Tibial nerve (tissue), 4 donors: ENCODE results near the gene ADAM19. TPM values are rescaled to one million over a fixed set of nuclear protein-coding genes. Genes with fewer than 3 reads are reported as not detected.

ENCODE experiments used
- DNase-seq, 2 donors: peaks; one replicate each; pipeline ENCODE4 v3.0.0-alpha.2; 2019; ENCODE audit warnings: low spot score in 2 of 2
- H3K27ac ChIP-seq, 4 donors: fragments of 200-600 bp; sonication (generic) in 3 of 4; one replicate each; pipeline ENCODE4 v1.5.1; 2017 to 2019; ENCODE audit warnings: mild to moderate bottlenecking in 1 of 4
- H3K27me3 ChIP-seq, 2 donors: fragments of 200-600 bp; sonication (generic) in 1 of 2; one replicate each; pipeline versions ENCODE4 v1.5.1 to v1.6.0; 2017 to 2019
- H3K36me3 ChIP-seq, 3 donors: fragments of 200-600 bp; sonication (generic); one replicate each; pipeline ENCODE4 v1.5.1; 2018 to 2019
- H3K4me1 ChIP-seq, 4 donors: fragments of 200-600 bp; sonication (generic) in 3 of 4; one replicate each; pipeline ENCODE4 v1.5.1; 2017 to 2019
- H3K4me3 ChIP-seq, 4 donors: fragments of 200-600 bp; sonication (generic) in 3 of 4; one replicate each; pipeline ENCODE4 v1.5.1; 2017 to 2019; ENCODE audit warnings: mild to moderate bottlenecking in 1 of 4, moderate library complexity in 1 of 4
- H3K9me3 ChIP-seq, 4 donors: fragments of 200-600 bp; sonication (generic) in 3 of 4; one replicate each; pipeline ENCODE4 v1.5.1; 2017 to 2019
- CTCF ChIP-seq, 5 experiments: fragments of 200-600 bp in 3 of 5; fragments of 450-650 bp in 2 of 5; sonication (generic) in 3 of 5; IDR thresholded peaks; one replicate each; pipeline ENCODE4 v1.5.1; 2016 to 2019; ENCODE audit warnings: antibody characterized with exemption in 5 of 5, mild to moderate bottlenecking in 3 of 5, moderate library complexity in 2 of 5
- EP300 ChIP-seq, 2 donors: sonication (generic); formaldehyde crosslinking; IDR thresholded peaks; one replicate each; pipeline ENCODE4 v1.6.1; 2017; ENCODE audit warnings: antibody characterized with exemption in 2 of 2, mild to moderate bottlenecking in 1 of 2
- POLR2A ChIP-seq, 2 donors: fragments of 450-650 bp; IDR thresholded peaks; one replicate each; pipeline ENCODE4 v1.6.1; 2017; ENCODE audit warnings: antibody characterized with exemption in 2 of 2, mild to moderate bottlenecking in 2 of 2, moderate library complexity in 2 of 2
- WGBS, 2 donors: methylation state at CpG; one replicate each; pipeline ENCODE4 v1.1.5; 2018; 5-methylcytosine and 5-hydroxymethylcytosine counted together
- total RNA-seq, 4 donors: library from RNA; depleted of rRNA; stranded (reverse); fragments of >200 nt; gene quantifications; one replicate each; pipeline ENCODE4 v1.1.0, GENCODE V29; 2016

ADAM19 gene
- total RNA-seq, 4 donors from 2014 or later, result 7.2 to 13.2 (median 9.5) TPM

GRCh38 chr5:157459715-157460599, 115.6 kb downstream of the ADAM19 start, which contains the start of gene NIPAL4:
TSS of gene NIPAL4 (plus strand) at chr5:157460213. CDS start at chr5:157460321, 108 bp downstream.
- TF ChIP-seq EP300 (IDR thresholded peaks at IDR 0.05), result no peak
- peaks cover 0 to 26% (median 11%) of the 10 kb centered on the region in 4 donors for H3K4me1 ChIP-seq
- DNase-seq, result no peak

GRCh38 chr5:157458835-157459234, 116.7 kb downstream of the ADAM19 start:
- TF ChIP-seq CTCF (IDR thresholded peaks at IDR 0.05), result no peak
- TF ChIP-seq POLR2A (IDR thresholded peaks at IDR 0.05), result no peak
- TF ChIP-seq EP300 (IDR thresholded peaks at IDR 0.05), result no peak
- Histone ChIP-seq H3K4me1 (peaks cover 0 to 16% (median 11%) of the 10 kb centered on the region in 4 donors), H3K36me3 (no peaks in the 10 kb centered on the region), H3K27me3 (peaks cover 0 to 20% of the 10 kb centered on the region in 2 donors), H3K9me3 (no peaks in the 10 kb centered on the region), H3K27ac (no peak overlapping the region), H3K4me3 (no peak overlapping the region)
- no peak for DNase-seq
- WGBS, 2 donors, result 85 to 91% methylated on average over 5 of the region's 5 CpGs

More at GRCh38 chr5:157459715-157460599, 115.6 kb downstream of the ADAM19 start, which contains the start of gene NIPAL4:
- H3K9me3 ChIP-seq, result no peaks in the 10 kb centered on the region
- WGBS, 2 donors, result 2 to 14% methylated on average over 18 to 29 of the region's 54 CpGs
- peak within 1 kb of the TSS in 1 of 4 donors; percentile 35 for H3K27ac ChIP-seq
- peaks cover 0 to 20% of the 10 kb centered on the region in 2 donors for H3K27me3 ChIP-seq
- H3K4me3 ChIP-seq, result peak within 1 kb of the TSS; percentile 28 to 54 (median 53)
- H3K36me3 ChIP-seq, result no peaks in the 10 kb centered on the region

- 94% methylated on average over 5 of the region's 5 CpGs for WGBS, 2 donors
- H3K4me1 ChIP-seq, result peaks cover 0 to 16% (median 11%) of the 10 kb centered on the region in 4 donors
- no peak for TF ChIP-seq CTCF (IDR thresholded peaks at IDR 0.05)
These were observed 118.2 kb downstream of the ADAM19 start for GRCh38 chr5:157457391-157457790.

GRCh38 chr5:157456301-157456700, 119.3 kb downstream of the ADAM19 start:
- H3K4me3 ChIP-seq, result no peak overlapping the region
- no peak for TF ChIP-seq EP300 (IDR thresholded peaks at IDR 0.05)
- TF ChIP-seq CTCF (IDR thresholded peaks at IDR 0.05), result no peak
- peaks cover 0 to 16% of the 10 kb centered on the region in 2 donors for H3K27me3 ChIP-seq
- H3K4me1 ChIP-seq, result peaks cover 0 to 16% (median 11%) of the 10 kb centered on the region in 4 donors
- no peak overlapping the region for H3K27ac ChIP-seq
- H3K36me3 ChIP-seq, result no peaks in the 10 kb centered on the region
- H3K9me3 ChIP-seq, result no peaks in the 10 kb centered on the region
- no peak for DNase-seq
- WGBS, 2 donors, result 38 to 66% methylated on average over 5 of the region's 5 CpGs

More at GRCh38 chr5:157457391-157457790, 118.2 kb downstream of the ADAM19 start:
- Histone ChIP-seq H3K9me3 (no peaks in the 10 kb centered on the region), H3K27ac (no peak overlapping the region), H3K4me3 (no peak overlapping the region), H3K36me3 (no peaks in the 10 kb centered on the region), H3K27me3 (peaks cover 0 to 20% of the 10 kb centered on the region in 2 donors)
- no peak for DNase-seq

GRCh38 chr5:157455057-157455456, 120.5 kb downstream of the ADAM19 start:
- H3K27me3 ChIP-seq, result peaks cover 0 to 3% of the 10 kb centered on the region in 2 donors
- H3K27ac ChIP-seq, result no peak overlapping the region
- no peaks in the 10 kb centered on the region for H3K36me3 ChIP-seq
- no peak overlapping the region for H3K4me3 ChIP-seq
- H3K4me1 ChIP-seq, result peaks cover 0 to 7% (median 4%) of the 10 kb centered on the region in 4 donors
- no peak for DNase-seq
- no peak for TF ChIP-seq EP300 (IDR thresholded peaks at IDR 0.05)
- no peak for TF ChIP-seq CTCF (IDR thresholded peaks at IDR 0.05)
- TF ChIP-seq POLR2A (IDR thresholded peaks at IDR 0.05), result no peak
- 49 to 88% methylated on average over 7 of the region's 7 CpGs for WGBS, 2 donors
- no peaks in the 10 kb centered on the region for H3K9me3 ChIP-seq
